Measurements from ENCODE around the gene SAMM50. TPM values are rescaled to one million over a fixed set of nuclear protein-coding genes. Genes with fewer than 3 reads are reported as not detected.

The SAMM50 gene
- total RNA-seq, 1 donor from 2014 or later, result 45.5 TPM

GRCh38 chr22:44004104-44004460, 48.8 kb downstream of the SAMM50 start:
- no peak for TF ChIP-seq EZH2phosphoT487 (IDR thresholded peaks at IDR 0.05)
- no peak for TF ChIP-seq EZH2 (IDR thresholded peaks at IDR 0.05)
- TF ChIP-seq CTCF (IDR thresholded peaks at IDR 0.05), result no peak
- H4K20me1 ChIP-seq (ENCODE audit: low read depth), result no peaks in the 10 kb centered on the region
- Mint-ChIP-seq H3K36me3 (peaks cover 19% of the 10 kb centered on the region), H3K27me3 (ENCODE audit: insufficient read depth, low read depth) (peaks cover 6% of the 10 kb centered on the region), H3K9me3 (peaks cover 8% of the 10 kb centered on the region), H3K27ac (no peak overlapping the region), H3K4me1 (peaks cover 10% of the 10 kb centered on the region), H3K4me3 (no peak overlapping the region)
- no peaks in the 10 kb centered on the region for H3K4me1 ChIP-seq
- no peaks in the 10 kb centered on the region for H3F3A ChIP-seq (ENCODE audit: low read depth)
- no peak overlapping the region for H3K4me3 ChIP-seq
- no peak overlapping the region for H3K27ac ChIP-seq
- no peak for DNase-seq (ENCODE audit: low spot score)
- no peak overlapping the region for H3K9ac ChIP-seq
- no peaks in the 10 kb centered on the region for H3K9me3 ChIP-seq (ENCODE audit: low read depth)
- no peaks in the 10 kb centered on the region for H3K36me3 ChIP-seq
- H3K27me3 ChIP-seq, result no peaks in the 10 kb centered on the region
- no peaks in the 10 kb centered on the region for H3K79me2 ChIP-seq (ENCODE audit: low read depth)
- no peak overlapping the region for H3K4me2 ChIP-seq
- no peak overlapping the region for H2AFZ ChIP-seq (replicated peaks)

GRCh38 chr22:44005524-44005923, 50.3 kb downstream of the SAMM50 start:
- Histone ChIP-seq H3K4me1 (no peaks in the 10 kb centered on the region), H3K9ac (no peak overlapping the region), H3K79me2 (ENCODE audit: low read depth) (no peaks in the 10 kb centered on the region), H3K9me3 (ENCODE audit: low read depth) (no peaks in the 10 kb centered on the region), H3K27me3 (no peaks in the 10 kb centered on the region), H3F3A (ENCODE audit: low read depth) (no peaks in the 10 kb centered on the region), H4K20me1 (ENCODE audit: low read depth) (no peaks in the 10 kb centered on the region), H2AFZ (replicated peaks) (no peak overlapping the region), H3K36me3 (no peaks in the 10 kb centered on the region), H3K4me3 (no peak overlapping the region), H3K4me2 (no peak overlapping the region), H3K27ac (no peak overlapping the region)
- Mint-ChIP-seq H3K4me1 (peaks cover 10% of the 10 kb centered on the region), H3K4me3 (no peak overlapping the region), H3K27ac (no peak overlapping the region), H3K36me3 (peaks cover 18% of the 10 kb centered on the region), H3K27me3 (ENCODE audit: insufficient read depth, low read depth) (peaks cover 6% of the 10 kb centered on the region), H3K9me3 (peaks cover 8% of the 10 kb centered on the region)
- no peak for TF ChIP-seq CTCF (IDR thresholded peaks at IDR 0.05)
- TF ChIP-seq EZH2 (IDR thresholded peaks at IDR 0.05), result no peak
- TF ChIP-seq EZH2phosphoT487 (IDR thresholded peaks at IDR 0.05), result no peak
- no peak for DNase-seq (ENCODE audit: low spot score)

GRCh38 chr22:44012162-44012561, 56.9 kb downstream of the SAMM50 start:
- no peak overlapping the region for H3K27ac Mint-ChIP-seq
- H3K4me3 Mint-ChIP-seq, result no peak overlapping the region
- Histone ChIP-seq H3K9ac (no peak overlapping the region), H2AFZ (replicated peaks) (no peak overlapping the region), H3F3A (ENCODE audit: low read depth) (no peaks in the 10 kb centered on the region), H3K9me3 (ENCODE audit: low read depth) (no peaks in the 10 kb centered on the region), H3K36me3 (no peaks in the 10 kb centered on the region), H3K27ac (no peak overlapping the region), H3K4me1 (no peaks in the 10 kb centered on the region), H3K79me2 (ENCODE audit: low read depth) (no peaks in the 10 kb centered on the region), H4K20me1 (ENCODE audit: low read depth) (no peaks in the 10 kb centered on the region), H3K4me3 (no peak overlapping the region), H3K27me3 (no peaks in the 10 kb centered on the region), H3K4me2 (no peak overlapping the region)
- H3K36me3 Mint-ChIP-seq, result no peaks in the 10 kb centered on the region
- peaks cover 16% of the 10 kb centered on the region for H3K4me1 Mint-ChIP-seq
- H3K9me3 Mint-ChIP-seq, result no peaks in the 10 kb centered on the region
- TF ChIP-seq EZH2 (IDR thresholded peaks at IDR 0.05) (no peak), CTCF (IDR thresholded peaks at IDR 0.05) (no peak), EZH2phosphoT487 (IDR thresholded peaks at IDR 0.05) (no peak)
- no peak for DNase-seq (ENCODE audit: low spot score)
- H3K27me3 Mint-ChIP-seq (ENCODE audit: insufficient read depth, low read depth), result peaks cover 2% of the 10 kb centered on the region
